ENCODE measurements around the gene UBE2QL1. TPM values are rescaled to one million over a fixed set of nuclear protein-coding genes. Genes with fewer than 3 reads are reported as not detected.

Gene UBE2QL1
- polyA plus RNA-seq, 2 of the 4 experiments (the other 2 are of a cell fraction): 0.04 TPM

DNA sequence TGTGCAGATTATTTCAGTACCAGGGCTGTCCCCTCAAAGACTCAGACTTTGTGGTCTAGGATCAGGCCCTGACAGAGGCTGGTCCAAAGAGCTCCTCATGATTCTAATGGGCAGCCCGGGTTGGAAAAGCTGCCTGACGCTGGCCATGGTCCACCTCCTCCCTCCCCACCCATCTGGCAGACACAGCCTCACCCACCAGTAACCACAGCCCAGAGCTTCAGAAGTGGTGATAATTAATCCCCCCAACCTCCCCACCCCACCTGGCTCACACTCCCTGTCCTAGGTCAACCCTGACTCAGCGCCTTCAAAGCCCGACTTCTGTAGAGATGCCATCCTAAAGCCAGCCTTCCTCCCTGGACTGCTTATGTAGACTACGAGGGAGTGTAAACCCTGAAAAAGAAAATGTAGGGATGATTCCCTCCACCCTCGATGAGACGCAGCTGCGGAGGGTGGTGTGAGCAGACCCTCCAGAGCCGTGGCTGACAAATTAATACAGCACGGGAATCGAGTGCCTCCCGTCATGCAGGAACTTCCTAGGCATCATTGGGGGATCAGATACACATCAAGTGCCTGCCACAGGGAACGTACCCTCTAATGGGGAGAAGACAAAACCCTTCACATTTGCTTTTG lies 7.0 kb downstream of the UBE2QL1 start:
- ChIA-PET POLR2A (no interaction called here), CTCF (no interaction called here)
- no peak for DNase-seq (ENCODE audit: low read depth in 1 of 2, low spot score in 1 of 2)
- H3K9me3 ChIP-seq: peaks cover 22% of the 10 kb centered on the region
- no peak for FAIRE-seq
- ATAC-seq: no peak
- H3K4me3 ChIP-seq: no peak overlapping the region
- H3K27ac ChIP-seq: no peak overlapping the region
- TF ChIP-seq HMGXB4 (CRISPR knock-in tag; IDR thresholded peaks at IDR 0.05; ENCODE audit: borderline replicate concordance): no peak
- no peak for TF ChIP-seq MAFK (IDR thresholded peaks at IDR 0.05; ENCODE audit: partially characterized antibody)
- TF ChIP-seq ESRRA (IDR thresholded peaks at IDR 0.05; ENCODE audit: borderline replicate concordance, low read length): no peak
- no peak for TF ChIP-seq RNF2 (IDR thresholded peaks at IDR 0.05; ENCODE audit: borderline replicate concordance, low read depth)
- TF ChIP-seq TFCP2L1 (CRISPR knock-in tag; IDR thresholded peaks at IDR 0.05): no peak
- no peak for TF ChIP-seq HES2 (IDR thresholded peaks at IDR 0.05)
- TF ChIP-seq, protein P1, sequence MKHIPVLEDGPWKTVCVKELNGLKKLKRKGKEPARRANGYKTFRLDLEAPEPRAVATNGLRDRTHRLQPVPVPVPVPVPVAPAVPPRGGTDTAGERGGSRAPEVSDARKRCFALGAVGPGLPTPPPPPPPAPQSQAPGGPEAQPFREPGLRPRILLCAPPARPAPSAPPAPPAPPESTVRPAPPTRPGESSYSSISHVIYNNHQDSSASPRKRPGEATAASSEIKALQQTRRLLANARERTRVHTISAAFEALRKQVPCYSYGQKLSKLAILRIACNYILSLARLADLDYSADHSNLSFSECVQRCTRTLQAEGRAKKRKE (CRISPR knock-in tag; IDR thresholded peaks at IDR 0.05; ENCODE audit: low read depth): no peak
- TF ChIP-seq CBX2 (IDR thresholded peaks at IDR 0.05; ENCODE audit: borderline replicate concordance, low read depth): no peak
- TF ChIP-seq POLR2AphosphoS2 (conservative IDR thresholded peaks at IDR 0.05; ENCODE audit: low read length): no peak
- no peak for TF ChIP-seq NPAS2 (CRISPR knock-in tag; IDR thresholded peaks at IDR 0.05; ENCODE audit: borderline replicate concordance)
- TF ChIP-seq RAD21 (conservative IDR thresholded peaks at IDR 0.05 in 1 of 2, IDR thresholded peaks at IDR 0.05 in 1 of 2): no peak
- no peak for TF ChIP-seq CBX8 (IDR thresholded peaks at IDR 0.05)
- TF ChIP-seq CHD2 (IDR thresholded peaks at IDR 0.05; ENCODE audit: low read length, partially characterized antibody): no peak
- no peak for TF ChIP-seq RFX5 (IDR thresholded peaks at IDR 0.05)
- TF ChIP-seq SMC3 (IDR thresholded peaks at IDR 0.05): no peak
- no peak for TF ChIP-seq TP53 (CRISPR knock-in tag; IDR thresholded peaks at IDR 0.05)
- no peak for TF ChIP-seq ZNF302 (CRISPR knock-in tag; IDR thresholded peaks at IDR 0.05)
- H3K4me2 ChIP-seq: no peak overlapping the region
- H3K4me1 ChIP-seq: no peaks in the 10 kb centered on the region
- 27% methylated on average over 11 of the region's 13 CpGs for WGBS (ENCODE audit: missing lambda C conversion rate)

- TF ChIP-seq RNF2 (IDR thresholded peaks at IDR 0.05; ENCODE audit: borderline replicate concordance, low read depth): no peak
- no peak for TF ChIP-seq POLR2A (IDR thresholded peaks at IDR 0.05; ENCODE audit: low read length)
- TF ChIP-seq PHF8 (IDR thresholded peaks at IDR 0.05; ENCODE audit: borderline replicate concordance, low read depth): no peak
- TF ChIP-seq PBX3 (IDR thresholded peaks at IDR 0.05): no peak
- TF ChIP-seq, protein P2, sequence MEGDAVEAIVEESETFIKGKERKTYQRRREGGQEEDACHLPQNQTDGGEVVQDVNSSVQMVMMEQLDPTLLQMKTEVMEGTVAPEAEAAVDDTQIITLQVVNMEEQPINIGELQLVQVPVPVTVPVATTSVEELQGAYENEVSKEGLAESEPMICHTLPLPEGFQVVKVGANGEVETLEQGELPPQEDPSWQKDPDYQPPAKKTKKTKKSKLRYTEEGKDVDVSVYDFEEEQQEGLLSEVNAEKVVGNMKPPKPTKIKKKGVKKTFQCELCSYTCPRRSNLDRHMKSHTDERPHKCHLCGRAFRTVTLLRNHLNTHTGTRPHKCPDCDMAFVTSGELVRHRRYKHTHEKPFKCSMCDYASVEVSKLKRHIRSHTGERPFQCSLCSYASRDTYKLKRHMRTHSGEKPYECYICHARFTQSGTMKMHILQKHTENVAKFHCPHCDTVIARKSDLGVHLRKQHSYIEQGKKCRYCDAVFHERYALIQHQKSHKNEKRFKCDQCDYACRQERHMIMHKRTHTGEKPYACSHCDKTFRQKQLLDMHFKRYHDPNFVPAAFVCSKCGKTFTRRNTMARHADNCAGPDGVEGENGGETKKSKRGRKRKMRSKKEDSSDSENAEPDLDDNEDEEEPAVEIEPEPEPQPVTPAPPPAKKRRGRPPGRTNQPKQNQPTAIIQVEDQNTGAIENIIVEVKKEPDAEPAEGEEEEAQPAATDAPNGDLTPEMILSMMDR (IDR thresholded peaks at IDR 0.05): no peak
- TF ChIP-seq JUN (IDR thresholded peaks at IDR 0.05): no peak
- POLR2A ChIA-PET: no interaction called here
- no peak for FAIRE-seq
- 19% methylated on average over 6 of the region's 6 CpGs for WGBS (ENCODE audit: missing lambda C conversion rate)
- CTCF ChIA-PET: interaction anchor here (0.7 to 1.4 kb wide), 2 partner anchors 17 to 19 kb away, joined by 3 read pairs; no protein-coding TSS in a partner anchor
- H3K9me3 ChIP-seq: peaks cover 22% of the 10 kb centered on the region
- H3K4me1 ChIP-seq: no peaks in the 10 kb centered on the region
- H3K4me2 ChIP-seq: no peak overlapping the region
- H3K4me3 ChIP-seq: no peak overlapping the region
- no peak for DNase-seq (ENCODE audit: low read depth in 1 of 2, low spot score in 1 of 2)
- no peak overlapping the region for H3K27ac ChIP-seq
- no peak for ATAC-seq
Observed at GRCh38 chr5:6456766-6457370, 8.2 kb downstream of the UBE2QL1 start.
